Hepatocyte (in vitro differentiated cells): ENCODE results near the gene CSH1.
"Not testable (repeated sequence)": the region's sequence is repeated elsewhere in the genome, so short reads cannot be mapped to it uniquely, and the experiment has no call there.

Source experiments
- CTCF ChIP-seq: fragments of 200-600 bp; sonication (generic); IDR thresholded peaks from 2 replicates; pipeline ENCODE4 v1.5.1; 2016; ENCODE audit warnings: antibody characterized with exemption, mild to moderate bottlenecking; ENCODE audit not compliant: poor library complexity
- EZH2phosphoT487 ChIP-seq: fragments of 200-600 bp; sonication (generic); IDR thresholded peaks from one replicate; pipeline ENCODE4 v1.6.1; 2018; ENCODE audit warnings: antibody characterized with exemption, mild to moderate bottlenecking, low read depth, moderate library complexity; ENCODE audit not compliant: unreplicated experiment, severe bottlenecking

- not testable (repeated sequence) for TF ChIP-seq EZH2phosphoT487, CTCF
These were observed 5.6 kb upstream of the CSH1 start for GRCh38 chr17:63901971-63902370.
